ENCODE data around the gene RPS21. TPM values are rescaled to one million over a fixed set of nuclear protein-coding genes. Genes with fewer than 3 reads are reported as not detected.
"Not testable (repeated sequence)": the region's sequence is repeated elsewhere in the genome, so short reads cannot be mapped to it uniquely, and the experiment has no call there.

RPS21 gene
- total RNA-seq, 2 donors from 2014 or later, result 1,109 to 1,318 TPM

DNA sequence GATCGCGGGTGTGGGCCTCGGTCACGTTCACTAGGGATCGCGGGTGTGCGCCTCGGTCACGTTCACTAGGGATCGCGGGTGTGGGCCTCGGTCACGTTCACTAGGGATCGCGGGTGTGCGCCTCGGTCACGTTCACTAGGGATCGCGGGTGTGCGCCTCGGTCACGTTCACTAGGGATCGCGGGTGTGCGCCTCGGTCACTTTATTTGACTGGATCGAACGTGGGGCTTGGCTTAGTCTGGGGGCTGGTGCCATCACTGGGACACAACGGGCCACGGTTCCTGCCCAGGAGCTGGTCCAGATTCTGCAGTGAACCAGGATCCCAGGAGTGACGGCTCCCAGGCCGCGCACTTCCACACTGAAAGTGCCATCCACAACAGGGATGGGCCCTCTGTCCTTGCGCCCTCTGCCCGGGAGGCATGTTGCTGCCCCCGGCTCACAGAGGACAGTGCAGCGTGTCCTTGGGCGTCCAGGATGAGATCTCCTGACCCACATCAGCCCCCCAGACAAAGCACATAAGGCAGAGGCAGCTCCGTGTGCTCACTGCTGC lies 13.2 kb upstream of the RPS21 start:
- H3K4me3 Mint-ChIP-seq; DNase-seq (ENCODE audit: low spot score); H3K36me3 Mint-ChIP-seq; H3K9me3 Mint-ChIP-seq; ATAC-seq; H3K27ac Mint-ChIP-seq; H3K4me1 Mint-ChIP-seq (ENCODE audit: low read depth in 2 of 2): not testable (repeated sequence)
- H3K27me3 Mint-ChIP-seq, result peaks cover 8 to 13% of the 10 kb centered on the region in 2 donors

DNA sequence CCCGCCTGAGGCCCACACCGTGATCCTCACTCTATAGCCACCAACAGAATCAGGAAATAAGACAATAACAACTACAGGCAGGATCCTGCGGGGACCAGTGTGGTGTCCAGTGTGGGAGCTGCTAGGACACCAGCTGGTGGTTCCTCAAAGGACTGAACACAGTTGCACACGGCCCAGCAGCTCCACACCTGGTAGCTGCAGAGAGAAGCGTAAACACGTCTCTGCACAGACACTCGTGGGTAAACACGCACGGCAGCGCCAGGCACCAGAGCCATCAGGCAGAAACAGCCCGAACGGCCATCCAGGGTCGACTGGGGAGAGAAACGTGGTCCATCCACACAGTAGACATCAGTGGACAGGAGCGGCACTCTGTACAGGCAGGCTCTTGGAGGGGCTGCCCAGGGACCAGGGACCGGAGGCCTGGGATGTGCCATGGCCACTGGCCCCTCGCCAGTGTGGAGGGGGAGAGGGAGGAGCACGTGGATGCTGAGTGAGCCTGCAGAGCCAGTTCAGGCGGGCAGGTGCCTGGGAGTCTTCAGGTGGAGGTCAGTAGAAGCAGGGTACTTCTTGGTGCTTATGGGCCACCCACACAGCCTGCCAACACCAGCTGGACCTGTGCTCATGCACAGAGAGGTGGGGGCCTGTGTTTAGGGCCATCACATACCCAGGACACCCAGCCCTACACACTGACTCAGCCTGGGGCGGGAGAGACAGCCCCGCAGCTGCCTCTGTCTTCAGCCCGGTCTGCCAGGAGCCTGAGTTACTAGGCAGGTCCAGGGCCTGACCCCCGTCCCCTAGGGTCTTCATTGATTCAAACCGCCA lies 12.4 kb upstream of the RPS21 start:
- no peaks in the 10 kb centered on the region for H3K9me3 Mint-ChIP-seq
- no peaks in the 10 kb centered on the region for H3K36me3 Mint-ChIP-seq
- ATAC-seq, result no peak
- H3K27me3 Mint-ChIP-seq, result peaks cover 8 to 10% of the 10 kb centered on the region in 2 donors
- H3K4me1 Mint-ChIP-seq (ENCODE audit: low read depth in 2 of 2), result no peaks in the 10 kb centered on the region
- no peak overlapping the region for H3K4me3 Mint-ChIP-seq
- no peak for DNase-seq (ENCODE audit: low spot score)
- H3K27ac Mint-ChIP-seq, result no peak overlapping the region

DNA sequence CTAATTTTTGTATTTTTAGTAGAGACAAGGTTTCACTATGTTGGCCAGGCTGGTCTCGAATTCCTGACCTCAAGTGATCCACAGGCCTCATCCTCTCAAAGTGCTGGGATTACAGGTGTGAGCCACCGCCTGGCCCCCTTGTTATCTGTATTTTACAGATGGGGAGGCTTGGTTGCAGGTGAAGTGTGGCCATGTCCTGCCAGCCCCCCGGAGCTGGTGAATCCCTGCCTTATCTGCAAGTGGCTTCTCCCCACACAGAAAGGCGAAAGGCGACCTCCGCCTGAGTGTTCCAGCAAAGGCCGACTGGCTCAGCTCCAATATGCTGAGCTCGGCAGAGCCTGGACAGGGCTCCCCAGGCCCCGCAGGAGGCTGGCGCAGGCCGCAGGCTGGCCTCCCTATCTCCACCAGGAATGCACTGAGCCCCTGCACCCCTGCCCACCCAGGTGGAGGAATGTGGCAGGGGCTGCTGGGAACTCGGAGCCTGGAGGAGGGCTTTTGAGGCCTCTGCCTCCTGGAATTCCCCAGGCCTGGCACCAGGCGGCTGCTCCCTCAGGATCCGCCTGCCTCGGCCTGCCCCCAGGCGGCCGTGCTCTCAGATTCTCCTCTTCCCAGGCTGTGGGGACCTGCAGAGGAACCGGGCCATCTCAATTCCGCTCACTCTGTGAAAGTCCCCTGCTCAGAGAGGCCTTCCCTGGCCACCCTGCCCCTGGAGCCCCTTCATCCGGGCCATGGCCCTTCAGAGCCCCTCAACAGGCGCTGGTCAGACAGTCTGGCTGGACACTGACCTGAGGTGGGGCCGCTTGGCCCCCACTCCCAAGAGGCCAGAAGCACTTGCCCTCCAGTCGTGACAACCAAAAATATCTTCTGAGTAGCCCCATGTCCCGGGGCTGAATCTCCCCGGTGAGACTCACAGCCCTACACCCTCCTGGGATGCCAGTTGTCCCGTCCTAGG lies 10.5 kb upstream of the RPS21 start:
- Mint-ChIP-seq H3K9me3 (no peaks in the 10 kb centered on the region), H3K27me3 (peaks cover 8 to 10% of the 10 kb centered on the region in 2 donors), H3K36me3 (no peaks in the 10 kb centered on the region), H3K4me1 (ENCODE audit: low read depth in 2 of 2) (no peaks in the 10 kb centered on the region), H3K4me3 (no peak overlapping the region), H3K27ac (no peak overlapping the region)
- DNase-seq (ENCODE audit: low spot score) (no peak), ATAC-seq (no peak)

DNA sequence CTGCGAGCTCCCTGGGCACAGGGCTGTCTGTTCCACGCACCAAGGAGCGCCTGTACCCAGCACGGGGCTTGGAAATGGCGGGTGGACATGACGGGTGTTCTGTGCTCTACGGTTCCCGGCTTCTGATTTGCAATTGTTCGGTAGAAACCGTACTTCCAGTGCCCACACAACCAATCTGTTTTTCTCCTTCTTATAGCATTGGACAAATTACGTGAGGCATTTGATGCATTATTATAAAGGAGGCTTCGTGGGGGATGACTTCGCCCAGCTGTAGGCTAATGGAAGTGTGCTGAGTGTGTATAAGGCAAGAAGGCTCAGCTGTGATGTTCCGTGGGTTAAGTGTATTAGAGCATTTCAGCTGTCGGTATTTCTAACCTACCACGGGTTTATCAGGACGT lies 9.8 kb upstream of the RPS21 start:
- Mint-ChIP-seq H3K27ac (no peak overlapping the region), H3K4me1 (ENCODE audit: low read depth in 2 of 2) (peaks cover 4 to 5% of the 10 kb centered on the region in 2 donors), H3K9me3 (peaks cover 4% of the 10 kb centered on the region), H3K4me3 (no peak overlapping the region), H3K27me3 (peaks cover 8 to 10% of the 10 kb centered on the region in 2 donors), H3K36me3 (peaks cover 6% of the 10 kb centered on the region)
- DNase-seq (ENCODE audit: low spot score) (no peak), ATAC-seq (no peak)

DNA sequence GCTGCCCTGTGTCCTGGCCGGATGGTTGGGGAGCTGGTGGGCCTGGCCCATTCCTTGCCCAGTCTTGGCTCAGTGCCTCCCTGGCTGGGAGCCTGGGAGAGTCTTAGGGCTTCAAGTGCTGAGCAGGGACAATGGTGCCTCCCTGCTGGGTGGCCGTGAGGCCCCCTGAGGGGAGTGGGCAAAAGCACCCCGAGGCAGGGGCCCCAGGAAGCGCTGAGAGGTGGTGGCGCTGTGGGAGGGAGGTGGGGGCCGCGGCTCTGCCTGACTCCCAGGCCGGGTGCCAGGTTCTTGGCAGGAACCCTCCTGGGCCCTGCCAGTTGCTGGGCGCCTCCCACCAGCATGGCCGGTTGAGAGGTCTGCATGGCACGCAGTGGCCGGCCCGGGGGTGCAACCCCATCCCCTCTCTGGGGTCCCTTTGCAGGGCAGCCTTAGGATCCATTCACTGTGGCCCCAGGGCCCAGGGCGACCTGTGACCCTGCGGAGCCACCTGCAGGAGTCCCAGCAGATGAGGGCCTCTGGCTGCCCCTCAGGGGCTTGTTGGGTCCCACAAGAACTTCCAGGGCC lies 9.2 kb upstream of the RPS21 start:
- peaks cover 5% of the 10 kb centered on the region for H3K9me3 Mint-ChIP-seq
- DNase-seq (ENCODE audit: low spot score) (no peak), ATAC-seq (peak in 1 of 2 donors; percentile 17)
- peaks cover 6 to 10% of the 10 kb centered on the region in 2 donors for H3K27me3 Mint-ChIP-seq
- no peak overlapping the region for H3K4me3 Mint-ChIP-seq
- peaks cover 9% of the 10 kb centered on the region for H3K36me3 Mint-ChIP-seq
- H3K27ac Mint-ChIP-seq, result no peak overlapping the region
- peaks cover 7 to 8% of the 10 kb centered on the region in 2 donors for H3K4me1 Mint-ChIP-seq (ENCODE audit: low read depth in 2 of 2)

DNA sequence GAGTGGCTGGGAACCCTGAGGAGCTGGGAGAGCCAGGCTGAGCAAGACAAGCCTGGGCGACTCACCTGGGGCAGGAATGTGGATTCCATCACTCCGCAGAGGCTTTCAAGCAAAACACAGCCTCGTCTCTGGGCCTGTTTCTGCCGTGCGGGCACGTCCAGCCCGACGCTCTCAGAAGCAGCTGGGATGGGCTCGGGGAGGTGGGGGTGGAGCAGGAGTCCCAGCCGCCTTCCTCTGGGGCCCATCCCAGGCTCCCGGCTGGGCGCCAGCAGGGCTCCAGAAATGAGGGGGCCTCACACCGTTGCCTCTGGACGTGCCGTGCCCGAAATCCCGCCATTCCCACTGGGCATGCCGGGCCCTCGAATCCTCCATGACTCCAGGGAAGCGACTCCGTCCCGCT lies 8.7 kb upstream of the RPS21 start:
- Mint-ChIP-seq H3K27me3 (peaks cover under 1 to 5% of the 10 kb centered on the region in 2 donors), H3K9me3 (peaks cover 5% of the 10 kb centered on the region), H3K36me3 (peaks cover 9% of the 10 kb centered on the region), H3K4me3 (no peak overlapping the region), H3K27ac (no peak overlapping the region), H3K4me1 (ENCODE audit: low read depth in 2 of 2) (peaks cover 8 to 9% of the 10 kb centered on the region in 2 donors)
- DNase-seq (ENCODE audit: low spot score) (no peak), ATAC-seq (no peak)

DNA sequence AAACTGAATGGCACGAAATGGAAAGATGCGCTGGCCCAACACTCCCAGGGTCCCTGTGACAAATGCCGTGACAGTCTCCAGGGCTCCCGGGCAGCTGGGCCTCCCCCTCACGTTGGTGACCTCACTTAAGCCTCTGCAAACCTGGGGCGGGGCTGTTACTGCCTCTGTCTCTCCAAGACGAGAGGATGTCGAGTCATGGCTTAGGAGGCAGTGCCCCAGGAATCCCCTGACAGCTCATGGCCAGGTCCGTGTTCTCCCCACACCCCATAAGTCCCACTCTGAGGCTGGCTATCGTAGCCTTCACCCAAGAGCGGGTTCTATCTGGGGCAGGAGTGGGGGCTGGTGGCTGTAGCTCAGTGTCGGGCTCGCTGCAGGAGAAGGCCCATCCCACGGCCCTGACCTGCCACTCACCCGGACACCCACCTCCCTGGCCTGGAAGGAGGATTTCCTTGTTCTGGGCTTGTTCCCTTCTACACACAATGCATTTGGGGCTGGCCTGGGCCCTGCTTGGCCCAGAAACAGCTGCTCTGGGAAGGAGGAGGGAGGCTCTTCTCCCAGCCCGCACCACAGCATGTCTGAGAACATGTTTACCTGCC lies 5.6 kb upstream of the RPS21 start:
- DNase-seq (ENCODE audit: low spot score), result no peak
- H3K27me3 Mint-ChIP-seq, result no peaks in the 10 kb centered on the region
- peaks cover 5% of the 10 kb centered on the region for H3K9me3 Mint-ChIP-seq
- peaks cover 23 to 27% of the 10 kb centered on the region in 2 donors for H3K4me1 Mint-ChIP-seq (ENCODE audit: low read depth in 2 of 2)
- no peak overlapping the region for H3K27ac Mint-ChIP-seq
- H3K4me3 Mint-ChIP-seq, result no peak overlapping the region
- H3K36me3 Mint-ChIP-seq, result peaks cover 9% of the 10 kb centered on the region
- no peak for ATAC-seq

DNA sequence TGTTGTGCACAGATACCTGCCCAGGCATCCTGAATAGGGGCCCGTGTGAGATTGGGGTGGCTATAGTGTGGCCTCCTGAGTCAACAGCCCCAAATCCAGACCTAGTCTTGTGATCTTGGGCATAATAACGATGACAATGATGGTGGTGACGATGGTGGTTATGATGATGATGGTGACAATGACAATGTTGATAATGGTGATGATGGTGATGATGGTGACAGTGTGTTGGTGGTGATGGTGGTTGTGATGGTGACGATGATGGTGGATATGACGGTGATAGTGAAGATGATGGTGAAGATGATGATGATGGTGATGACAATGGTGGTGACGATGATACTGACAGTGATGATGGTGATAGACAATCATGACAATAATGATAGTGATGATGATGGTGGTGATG lies 5.1 kb upstream of the RPS21 start:
- Mint-ChIP-seq H3K36me3 (peaks cover 9% of the 10 kb centered on the region), H3K27ac (no peak overlapping the region), H3K4me1 (ENCODE audit: low read depth in 2 of 2) (peaks cover 23 to 27% of the 10 kb centered on the region in 2 donors), H3K9me3 (peaks cover 5% of the 10 kb centered on the region), H3K4me3 (no peak overlapping the region), H3K27me3 (no peaks in the 10 kb centered on the region)
- DNase-seq (ENCODE audit: low spot score) (no peak), ATAC-seq (no peak)

DNA sequence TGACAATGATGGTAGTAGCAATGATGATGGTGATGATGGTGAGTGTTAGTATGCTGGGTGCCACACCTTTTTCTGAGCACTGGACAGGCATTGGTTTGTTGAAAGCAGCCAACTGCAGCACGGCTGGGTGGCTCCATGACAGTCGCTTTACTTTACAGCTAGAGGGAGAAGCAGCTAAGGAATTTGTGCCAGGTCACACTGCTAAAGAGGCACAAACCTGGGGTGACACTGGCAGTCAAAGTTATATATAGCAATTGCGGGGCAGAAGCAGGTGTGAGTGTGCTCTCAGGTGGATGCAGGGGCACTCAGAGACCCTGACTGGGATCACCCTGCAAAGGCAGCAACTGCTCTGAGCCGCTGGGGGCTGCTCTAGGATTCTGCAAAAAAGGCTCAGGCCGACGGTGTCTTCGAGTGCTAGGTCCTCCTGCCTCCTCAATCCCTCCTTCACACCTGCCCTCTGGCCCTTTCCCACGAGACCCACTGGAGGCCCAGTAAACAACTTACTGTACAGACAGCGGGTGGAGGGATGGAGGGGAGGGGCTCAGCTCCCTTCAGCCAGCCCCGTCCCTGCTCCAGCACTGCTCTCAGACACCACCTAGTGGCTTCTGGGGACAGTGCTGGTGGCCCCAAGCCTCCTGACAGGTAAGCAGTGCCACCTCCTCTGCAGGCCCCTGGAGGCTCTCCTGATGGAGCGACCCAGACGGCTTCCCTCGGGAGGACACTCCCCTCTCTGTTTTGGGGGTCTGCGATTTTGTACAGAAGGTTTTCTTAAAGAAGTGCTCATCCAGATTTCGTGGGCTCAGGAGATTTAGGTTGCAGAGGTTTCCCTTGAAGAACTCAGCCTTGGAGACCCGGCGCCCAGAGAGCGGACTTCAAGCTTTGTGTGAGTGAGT lies 4.4 kb upstream of the RPS21 start:
- Mint-ChIP-seq H3K36me3 (peaks cover 10% of the 10 kb centered on the region), H3K4me3 (no peak overlapping the region), H3K9me3 (peaks cover 5% of the 10 kb centered on the region), H3K27ac (no peak overlapping the region), H3K27me3 (no peaks in the 10 kb centered on the region), H3K4me1 (ENCODE audit: low read depth in 2 of 2) (peaks cover 24 to 31% of the 10 kb centered on the region in 2 donors)
- DNase-seq (ENCODE audit: low spot score) (peak; percentile 74), ATAC-seq (peak; percentile 59 to 68)

DNA sequence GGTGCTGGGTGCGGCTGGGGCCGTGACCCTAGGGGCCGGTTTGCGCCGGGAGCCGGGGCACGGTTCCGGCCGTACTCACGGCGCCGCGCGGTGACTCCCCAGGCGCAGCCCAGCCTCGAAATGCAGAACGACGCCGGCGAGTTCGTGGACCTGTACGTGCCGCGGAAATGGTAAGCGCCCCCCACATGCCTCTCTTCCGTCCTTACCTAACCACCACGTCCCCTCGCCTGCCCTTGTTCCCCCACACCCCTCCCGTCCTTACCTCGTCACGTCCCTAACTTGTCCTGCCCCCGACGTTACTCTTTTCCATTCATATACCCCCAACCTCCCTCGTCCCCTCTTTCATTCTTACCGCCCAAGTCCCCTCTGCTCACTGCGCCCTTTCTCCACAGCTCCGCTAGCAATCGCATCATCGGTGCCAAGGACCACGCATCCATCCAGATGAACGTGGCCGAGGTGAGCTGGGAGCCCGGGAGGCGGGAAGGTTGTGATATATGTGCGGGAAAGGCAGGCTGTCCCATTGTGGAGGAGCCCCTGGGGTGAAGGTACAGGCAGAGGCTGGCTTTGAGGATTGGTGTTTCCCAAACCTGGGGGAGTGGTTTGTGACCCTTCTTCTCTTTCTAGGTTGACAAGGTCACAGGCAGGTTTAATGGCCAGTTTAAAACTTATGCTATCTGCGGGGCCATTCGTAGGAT lies 463 bp downstream of the RPS21 start:
- DNase-seq (ENCODE audit: low spot score), result no peak
- H3K36me3 Mint-ChIP-seq, result peaks cover 19% of the 10 kb centered on the region
- no peaks in the 10 kb centered on the region for H3K9me3 Mint-ChIP-seq
- no peak for ATAC-seq
- H3K4me1 Mint-ChIP-seq (ENCODE audit: low read depth in 2 of 2), result peaks cover 42 to 49% of the 10 kb centered on the region in 2 donors
- H3K4me3 Mint-ChIP-seq, result peak overlapping the region; percentile 93
- H3K27ac Mint-ChIP-seq, result peak overlapping the region; percentile 77 to 88
- H3K27me3 Mint-ChIP-seq, result no peaks in the 10 kb centered on the region

DNA sequence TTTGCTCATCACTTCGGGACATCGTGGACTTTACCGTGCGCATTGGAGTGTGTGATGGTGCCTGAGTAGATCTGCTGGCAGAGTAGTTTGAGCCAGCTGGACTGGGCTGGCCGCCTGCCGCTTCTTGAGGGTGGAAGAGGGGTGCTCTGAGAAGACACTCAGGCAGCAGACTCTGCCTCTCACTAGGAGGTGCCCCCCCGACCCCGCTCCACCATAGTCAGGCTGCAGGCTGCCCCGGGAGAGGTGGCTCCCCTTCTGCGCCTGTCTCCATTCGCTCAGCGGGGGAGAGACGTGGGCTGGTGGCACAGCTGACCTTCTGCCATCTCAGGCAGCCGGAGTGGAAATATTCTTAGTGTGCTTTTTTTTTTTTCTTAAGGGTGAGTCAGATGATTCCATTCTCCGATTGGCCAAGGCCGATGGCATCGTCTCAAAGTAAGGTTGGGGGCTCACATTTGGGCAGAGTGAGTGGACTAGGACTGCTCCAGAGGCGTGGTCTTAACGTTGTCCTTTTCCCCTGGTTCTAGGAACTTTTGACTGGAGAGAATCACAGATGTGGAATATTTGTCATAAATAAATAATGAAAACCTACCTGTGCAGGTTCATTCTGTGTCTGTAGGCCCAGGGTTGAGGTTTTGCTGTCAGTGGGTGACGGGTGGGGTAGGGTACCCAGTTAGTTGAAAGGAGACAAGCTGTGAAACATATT lies 1.2 kb downstream of the RPS21 start:
- Mint-ChIP-seq H3K36me3 (peaks cover 19% of the 10 kb centered on the region), H3K4me3 (peak overlapping the region; percentile 93), H3K27ac (peak overlapping the region; percentile 77 to 88), H3K9me3 (no peaks in the 10 kb centered on the region), H3K4me1 (ENCODE audit: low read depth in 2 of 2) (peaks cover 38 to 49% of the 10 kb centered on the region in 2 donors), H3K27me3 (no peaks in the 10 kb centered on the region)
- DNase-seq (ENCODE audit: low spot score) (no peak), ATAC-seq (no peak)
